HEK293 (cell line): ENCODE data around the gene LSM7.

ENCODE experiments used
- CTCF ChIA-PET: fragments of 350-600 bp; formaldehyde crosslinking; extraction: SDS; loops from one replicate; lab custom pipeline; 2021; ENCODE audit warnings: antibody characterized with exemption; lab: Yijun Ruan, JAX
- POLR2A ChIA-PET: fragments of 300-600 bp; formaldehyde crosslinking; extraction: SDS; loops from one replicate; lab custom pipeline; 2020; ENCODE audit warnings: antibody characterized with exemption, inconsistent platforms; lab: Yijun Ruan, JAX
- H3K27ac ChIP-seq: fragments of 200-500 bp; sonication (Bioruptor generic); 2 replicates; pipeline ENCODE4 v1.5.1; 2014; ENCODE audit warnings: low read depth, low read length, control low read depth, inconsistent platforms; ENCODE audit errors: extremely low read depth
- H3K36me3 ChIP-seq, 2 experiments: fragments of 200-500 bp in 1 of 2; sonication (Bioruptor generic) in 1 of 2; 1 replicate in 1 of 2; 2 replicates in 1 of 2; pipeline ENCODE4 v1.5.1; 2014 to 2017; ENCODE audit warnings: inconsistent platforms in 2 of 2, low read length in 2 of 2; ENCODE audit not compliant: control insufficient read depth in 2 of 2, insufficient read depth in 1 of 2
- H3K4me1 ChIP-seq: fragments of 200-500 bp; sonication (Bioruptor generic); 2 replicates; pipeline ENCODE4 v1.5.1; 2014; ENCODE audit warnings: mild to moderate bottlenecking, low read length, inconsistent platforms; ENCODE audit not compliant: control insufficient read depth, insufficient read depth
- H3K4me3 ChIP-seq: 2 replicates; pipeline ENCODE4 v1.5.1; 2011; ENCODE audit warnings: low read depth, mild to moderate bottlenecking, control low read depth, low read length, moderate library complexity
- H3K9me3 ChIP-seq: fragments of 200-500 bp; sonication (Bioruptor generic); 2 replicates; pipeline ENCODE4 v1.5.1; 2014; ENCODE audit warnings: low read depth, low read length, inconsistent platforms; ENCODE audit not compliant: control insufficient read depth, insufficient read depth
- BCL11B ChIP-seq: fragments of 450-650 bp; formaldehyde crosslinking; IDR thresholded peaks from 2 replicates; pipeline ENCODE4 v1.5.1; 2016; ENCODE audit warnings: low read depth, missing biosample characterization, missing genetic modification characterization
- CTCF ChIP-seq: fragments of 450-650 bp; formaldehyde crosslinking; IDR thresholded peaks from 2 replicates; pipeline ENCODE4 v1.5.1; 2016; ENCODE audit warnings: missing biosample characterization, missing genetic modification characterization
- GFI1B ChIP-seq: fragments of 450-650 bp; formaldehyde crosslinking; IDR thresholded peaks from 2 replicates; pipeline ENCODE4 v1.5.1; 2016; ENCODE audit warnings: missing biosample characterization, missing genetic modification characterization
- GLIS1 ChIP-seq: fragments of 450-650 bp; formaldehyde crosslinking; IDR thresholded peaks from 2 replicates; pipeline ENCODE4 v1.5.1; 2016; ENCODE audit warnings: missing biosample characterization, missing genetic modification characterization
- IKZF3 ChIP-seq: fragments of 450-650 bp; IDR thresholded peaks from 2 replicates; pipeline ENCODE4 v1.5.0; 2018; ENCODE audit warnings: missing biosample characterization, mild to moderate bottlenecking, missing genetic modification characterization, moderate library complexity
- PRDM10 ChIP-seq: fragments of 450-650 bp; formaldehyde crosslinking; IDR thresholded peaks from 2 replicates; pipeline ENCODE4 v1.5.1; 2016; ENCODE audit warnings: missing biosample characterization, missing genetic modification characterization
- ZBTB20 ChIP-seq: fragments of 450-650 bp; formaldehyde crosslinking; IDR thresholded peaks from 2 replicates; pipeline ENCODE4 v1.5.1; 2016; ENCODE audit warnings: missing biosample characterization, missing genetic modification characterization
- ZBTB49 ChIP-seq: fragments of 450-650 bp; formaldehyde crosslinking; IDR thresholded peaks from 2 replicates; pipeline ENCODE4 v1.5.1; 2016; ENCODE audit warnings: missing biosample characterization, missing genetic modification characterization, low read depth
- ZFP69B ChIP-seq: fragments of 450-650 bp; formaldehyde crosslinking; IDR thresholded peaks from 2 replicates; pipeline ENCODE4 v1.5.1; 2016; ENCODE audit warnings: missing biosample characterization, missing genetic modification characterization
- ZNF10 ChIP-seq: fragments of 450-650 bp; formaldehyde crosslinking; IDR thresholded peaks from 2 replicates; pipeline ENCODE4 v1.5.1; 2017; ENCODE audit warnings: missing biosample characterization, missing genetic modification characterization
- ZNF112 ChIP-seq: fragments of 450-650 bp; formaldehyde crosslinking; IDR thresholded peaks from 2 replicates; pipeline ENCODE4 v1.5.0; 2017; ENCODE audit warnings: missing biosample characterization, missing genetic modification characterization
- ZNF175 ChIP-seq: fragments of 450-650 bp; formaldehyde crosslinking; IDR thresholded peaks from 2 replicates; pipeline ENCODE4 v1.5.1; 2016; ENCODE audit warnings: missing biosample characterization, missing genetic modification characterization
- ZNF221 ChIP-seq: fragments of 450-650 bp; formaldehyde crosslinking; IDR thresholded peaks from 2 replicates; pipeline ENCODE4 v1.5.1; 2017; ENCODE audit warnings: missing biosample characterization, missing genetic modification characterization, borderline replicate concordance
- ZNF266 ChIP-seq: fragments of 450-650 bp; formaldehyde crosslinking; IDR thresholded peaks from 2 replicates; pipeline ENCODE4 v1.5.1; 2016; ENCODE audit warnings: missing biosample characterization, missing genetic modification characterization, low read depth
- ZNF302 ChIP-seq: fragments of 450-650 bp; formaldehyde crosslinking; IDR thresholded peaks from 2 replicates; pipeline ENCODE4 v1.5.1; 2016; ENCODE audit warnings: missing biosample characterization, missing genetic modification characterization, low read depth
- ZNF544 ChIP-seq: fragments of 450-650 bp; formaldehyde crosslinking; IDR thresholded peaks from 2 replicates; pipeline ENCODE4 v1.5.0; 2017; ENCODE audit warnings: missing biosample characterization, missing genetic modification characterization
- ZNF558 ChIP-seq: fragments of 450-650 bp; formaldehyde crosslinking; IDR thresholded peaks from 2 replicates; pipeline ENCODE4 v1.5.1; 2016; ENCODE audit warnings: missing biosample characterization, missing genetic modification characterization
- ZNF623 ChIP-seq: fragments of 450-650 bp; formaldehyde crosslinking; IDR thresholded peaks from 2 replicates; pipeline ENCODE4 v1.5.1; 2016; ENCODE audit warnings: missing biosample characterization, missing genetic modification characterization
- ZNF624 ChIP-seq: fragments of 450-650 bp; formaldehyde crosslinking; IDR thresholded peaks from 2 replicates; pipeline ENCODE4 v1.5.1; 2017; ENCODE audit warnings: missing biosample characterization, missing genetic modification characterization
- ZNF791 ChIP-seq: fragments of 450-650 bp; formaldehyde crosslinking; IDR thresholded peaks from 2 replicates; pipeline ENCODE4 v1.5.1; 2016; ENCODE audit warnings: missing biosample characterization, missing genetic modification characterization
- ZNF792 ChIP-seq: fragments of 450-650 bp; formaldehyde crosslinking; IDR thresholded peaks from 2 replicates; pipeline ENCODE4 v1.5.1; 2016; ENCODE audit warnings: missing biosample characterization, missing genetic modification characterization
- ZNF843 ChIP-seq: fragments of 450-650 bp; formaldehyde crosslinking; IDR thresholded peaks from 2 replicates; pipeline ENCODE4 v1.5.1; 2016; ENCODE audit warnings: missing biosample characterization, missing genetic modification characterization
- TF ChIP-seq, protein P1 (sequence below): fragments of 450-650 bp; formaldehyde crosslinking; IDR thresholded peaks from 2 replicates; pipeline ENCODE4 v1.5.1; 2017; ENCODE audit warnings: missing biosample characterization, missing genetic modification characterization

LSM7 gene

GRCh38 chr19:2353159-2353886 lies 24.9 kb upstream of the LSM7 start:
- Histone ChIP-seq H3K27ac (no peak overlapping the region), H3K36me3 (peaks cover 0 to 34% of the 10 kb centered on the region in 2 experiments; a peak in 1 of 3 replicates), H3K4me1 (no peaks in the 10 kb centered on the region), H3K4me3 (no peak overlapping the region), H3K9me3 (no peaks in the 10 kb centered on the region)
- POLR2A ChIA-PET, result no interaction called here
- CTCF ChIA-PET, result interaction anchor here (0.6 kb wide), 1 partner anchor 969 kb away, joined by 3 read pairs; no protein-coding TSS in a partner anchor
- TF ChIP-seq PRDM10 (tag by site-specific recombination), result no peak
- TF ChIP-seq IKZF3 (tag by site-specific recombination), result no peak
- no peak for TF ChIP-seq ZBTB20 (tag by site-specific recombination)
- no peak for TF ChIP-seq ZNF266 (tag by site-specific recombination)
- no peak for TF ChIP-seq ZNF10 (tag by site-specific recombination)
- TF ChIP-seq ZNF221 (tag by site-specific recombination), result no peak
- no peak for TF ChIP-seq ZNF558 (tag by site-specific recombination)
- TF ChIP-seq ZNF302 (tag by site-specific recombination), result no peak
- no peak for TF ChIP-seq BCL11B (tag by site-specific recombination)
- TF ChIP-seq, protein P1, sequence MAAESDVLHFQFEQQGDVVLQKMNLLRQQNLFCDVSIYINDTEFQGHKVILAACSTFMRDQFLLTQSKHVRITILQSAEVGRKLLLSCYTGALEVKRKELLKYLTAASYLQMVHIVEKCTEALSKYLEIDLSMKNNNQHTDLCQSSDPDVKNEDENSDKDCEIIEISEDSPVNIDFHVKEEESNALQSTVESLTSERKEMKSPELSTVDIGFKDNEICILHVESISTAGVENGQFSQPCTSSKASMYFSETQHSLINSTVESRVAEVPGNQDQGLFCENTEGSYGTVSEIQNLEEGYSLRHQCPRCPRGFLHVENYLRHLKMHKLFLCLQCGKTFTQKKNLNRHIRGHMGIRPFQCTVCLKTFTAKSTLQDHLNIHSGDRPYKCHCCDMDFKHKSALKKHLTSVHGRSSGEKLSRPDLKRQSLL (tag by site-specific recombination), result no peak
- no peak for TF ChIP-seq ZNF792 (tag by site-specific recombination)
- no peak for TF ChIP-seq ZNF544 (tag by site-specific recombination)
- no peak for TF ChIP-seq GLIS1 (tag by site-specific recombination)
- no peak for TF ChIP-seq ZBTB49 (tag by site-specific recombination)
- no peak for TF ChIP-seq ZNF112 (tag by site-specific recombination)

DNA sequence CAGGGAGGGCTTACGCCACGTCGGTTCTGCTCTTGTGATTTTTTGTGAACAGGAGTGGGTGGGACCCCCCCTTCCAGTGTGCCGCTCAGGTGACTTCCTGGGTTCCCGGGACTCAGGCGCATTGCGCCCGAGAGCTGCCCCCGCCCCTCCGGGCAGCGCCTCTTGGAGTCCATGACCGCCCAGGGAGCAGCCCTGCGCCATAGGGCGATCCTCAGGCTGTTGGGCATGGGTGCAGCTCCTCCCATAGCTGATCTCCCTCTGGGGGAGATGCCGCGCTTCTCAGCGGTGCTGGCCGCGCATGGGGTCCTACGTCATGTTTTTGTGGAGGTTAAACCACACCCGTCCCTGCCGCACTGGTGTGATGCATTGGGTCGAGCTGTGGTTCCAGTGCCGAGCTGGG lies 23.7 kb upstream of the LSM7 start:
- Histone ChIP-seq H3K9me3 (no peaks in the 10 kb centered on the region), H3K4me1 (no peaks in the 10 kb centered on the region), H3K27ac (no peak overlapping the region), H3K36me3 (peaks cover 0 to 35% of the 10 kb centered on the region in 2 experiments; a peak in 1 of 3 replicates)
- POLR2A ChIA-PET, result no interaction called here
- no peak for TF ChIP-seq ZNF175 (tag by site-specific recombination)
- TF ChIP-seq ZNF624 (tag by site-specific recombination), result no peak
- TF ChIP-seq ZNF791, result no peak
- no peak for TF ChIP-seq ZFP69B
- TF ChIP-seq CTCF, result no peak
- no peak for TF ChIP-seq ZNF221 (tag by site-specific recombination)
- no peak for TF ChIP-seq ZNF843 (tag by site-specific recombination)
- no peak for TF ChIP-seq ZNF623 (tag by site-specific recombination)
- TF ChIP-seq GFI1B (tag by site-specific recombination), result no peak
- TF ChIP-seq, all 188 proteins: peak for 0
- no peak overlapping the region for H3K4me3 ChIP-seq
- CTCF ChIA-PET, result no interaction called here
